Tibial nerve (tissue), 4 donors: ENCODE results near the gene RGN.

Experiments used
- CTCF ChIP-seq, 5 experiments: fragments of 200-600 bp in 3 of 5; fragments of 450-650 bp in 2 of 5; sonication (generic) in 3 of 5; IDR thresholded peaks; one replicate each; pipeline ENCODE4 v1.5.1; 2016 to 2019; ENCODE audit warnings: antibody characterized with exemption in 5 of 5, mild to moderate bottlenecking in 3 of 5, moderate library complexity in 2 of 5
- EP300 ChIP-seq, 2 donors: sonication (generic); formaldehyde crosslinking; IDR thresholded peaks; one replicate each; pipeline ENCODE4 v1.6.1; 2017; ENCODE audit warnings: antibody characterized with exemption in 2 of 2, mild to moderate bottlenecking in 1 of 2
- POLR2A ChIP-seq, 2 donors: fragments of 450-650 bp; IDR thresholded peaks; one replicate each; pipeline ENCODE4 v1.6.1; 2017; ENCODE audit warnings: antibody characterized with exemption in 2 of 2, mild to moderate bottlenecking in 2 of 2, moderate library complexity in 2 of 2

GRCh38 chrX:47133493-47133892 is 55.2 kb downstream of the RGN start:
- TF ChIP-seq CTCF (IDR thresholded peaks at IDR 0.05) (no peak), POLR2A (IDR thresholded peaks at IDR 0.05) (no peak), EP300 (IDR thresholded peaks at IDR 0.05) (no peak)
